ENCODE data around the gene RBP7.

RBP7 gene

GRCh38 chr1:9996624-9997582 lies at the start of gene RBP7:
Gene RBP7, plus strand, starts transcription at chr1:9997228. Its CDS starts 31 bp downstream, at chr1:9997259.
- H3K4me3 ChIP-seq (ENCODE audit: low read depth, low read length): peak within 1 kb of the TSS; percentile 33
- DNase-seq (ENCODE audit: low read depth): no peak
- TF ChIP-seq CTCF (IDR thresholded peaks at IDR 0.05; ENCODE audit: low read depth, low read length, missing control alignments): no peak

GRCh38 chr1:9957726-9958125 lies 39.3 kb upstream of the RBP7 start:
- no peak overlapping the region for H3K4me3 ChIP-seq (ENCODE audit: low read depth, low read length)
- no peak for DNase-seq (ENCODE audit: low read depth)
- no peak for TF ChIP-seq CTCF (IDR thresholded peaks at IDR 0.05; ENCODE audit: low read depth, low read length, missing control alignments)

GRCh38 chr1:9960011-9960410 lies 37.0 kb upstream of the RBP7 start:
- TF ChIP-seq CTCF (IDR thresholded peaks at IDR 0.05; ENCODE audit: low read depth, low read length, missing control alignments): no peak
- DNase-seq (ENCODE audit: low read depth): no peak
- H3K4me3 ChIP-seq (ENCODE audit: low read depth, low read length): no peak overlapping the region

- TF ChIP-seq CTCF (IDR thresholded peaks at IDR 0.05; ENCODE audit: low read depth, low read length, missing control alignments): no peak
- H3K4me3 ChIP-seq (ENCODE audit: low read depth, low read length): no peak overlapping the region
- DNase-seq (ENCODE audit: low read depth): no peak
Measured at GRCh38 chr1:9960706-9961562, 36.1 kb upstream of the RBP7 start.

GRCh38 chr1:9984253-9984652 lies 12.8 kb upstream of the RBP7 start:
- TF ChIP-seq CTCF (IDR thresholded peaks at IDR 0.05; ENCODE audit: low read depth, low read length, missing control alignments): no peak
- no peak for DNase-seq (ENCODE audit: low read depth)
- H3K4me3 ChIP-seq (ENCODE audit: low read depth, low read length): no peak overlapping the region

GRCh38 chr1:9985001-9985400 lies 12.0 kb upstream of the RBP7 start:
- H3K4me3 ChIP-seq (ENCODE audit: low read depth, low read length): no peak overlapping the region
- DNase-seq (ENCODE audit: low read depth): no peak
- TF ChIP-seq CTCF (IDR thresholded peaks at IDR 0.05; ENCODE audit: low read depth, low read length, missing control alignments): no peak

All from GM12864 (cell line).